Measurements from ENCODE around the gene ADD3.

The ADD3 gene

DNA sequence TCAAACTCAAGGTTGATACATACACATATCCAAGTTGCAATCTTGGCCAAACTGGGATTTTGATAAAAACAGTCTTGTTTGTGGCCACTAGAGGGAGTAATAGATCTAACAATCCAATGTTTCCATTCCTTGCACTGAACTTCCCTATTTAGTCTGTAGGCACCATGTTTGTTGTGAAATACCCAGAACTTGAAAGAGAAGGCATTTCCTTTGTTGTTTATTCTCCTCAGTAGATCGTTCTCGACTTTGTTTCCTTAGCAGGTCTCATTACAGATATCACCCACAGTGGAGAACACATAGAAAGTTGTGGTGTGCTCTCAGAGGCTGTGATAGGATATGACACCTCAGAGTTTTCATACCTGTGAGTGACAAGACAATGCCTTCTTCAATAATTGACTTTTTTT is 129.4 kb downstream of the ADD3 start:
- H3K27me3 ChIP-seq (ENCODE audit: insufficient read depth, poor library complexity, severe bottlenecking), result no peaks in the 10 kb centered on the region
- DNase-seq (ENCODE audit: low spot score) (no peak), ATAC-seq (ENCODE audit: low read depth) (peak; percentile 72)
- no peak overlapping the region for H3K27ac ChIP-seq (ENCODE audit: poor library complexity, severe bottlenecking)
- H3K36me3 ChIP-seq (ENCODE audit: low read depth), result no peaks in the 10 kb centered on the region
- H3K9me3 ChIP-seq (ENCODE audit: severe bottlenecking), result no peaks in the 10 kb centered on the region
- TF ChIP-seq, protein P1, sequence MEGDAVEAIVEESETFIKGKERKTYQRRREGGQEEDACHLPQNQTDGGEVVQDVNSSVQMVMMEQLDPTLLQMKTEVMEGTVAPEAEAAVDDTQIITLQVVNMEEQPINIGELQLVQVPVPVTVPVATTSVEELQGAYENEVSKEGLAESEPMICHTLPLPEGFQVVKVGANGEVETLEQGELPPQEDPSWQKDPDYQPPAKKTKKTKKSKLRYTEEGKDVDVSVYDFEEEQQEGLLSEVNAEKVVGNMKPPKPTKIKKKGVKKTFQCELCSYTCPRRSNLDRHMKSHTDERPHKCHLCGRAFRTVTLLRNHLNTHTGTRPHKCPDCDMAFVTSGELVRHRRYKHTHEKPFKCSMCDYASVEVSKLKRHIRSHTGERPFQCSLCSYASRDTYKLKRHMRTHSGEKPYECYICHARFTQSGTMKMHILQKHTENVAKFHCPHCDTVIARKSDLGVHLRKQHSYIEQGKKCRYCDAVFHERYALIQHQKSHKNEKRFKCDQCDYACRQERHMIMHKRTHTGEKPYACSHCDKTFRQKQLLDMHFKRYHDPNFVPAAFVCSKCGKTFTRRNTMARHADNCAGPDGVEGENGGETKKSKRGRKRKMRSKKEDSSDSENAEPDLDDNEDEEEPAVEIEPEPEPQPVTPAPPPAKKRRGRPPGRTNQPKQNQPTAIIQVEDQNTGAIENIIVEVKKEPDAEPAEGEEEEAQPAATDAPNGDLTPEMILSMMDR (IDR thresholded peaks at IDR 0.05; ENCODE audit: poor library complexity, severe bottlenecking), result peak; percentile 82
- no peak overlapping the region for H3K4me3 ChIP-seq (ENCODE audit: severe bottlenecking)
- peaks cover 6% of the 10 kb centered on the region for H3K4me1 ChIP-seq (ENCODE audit: insufficient read depth, poor library complexity, severe bottlenecking)

DNA sequence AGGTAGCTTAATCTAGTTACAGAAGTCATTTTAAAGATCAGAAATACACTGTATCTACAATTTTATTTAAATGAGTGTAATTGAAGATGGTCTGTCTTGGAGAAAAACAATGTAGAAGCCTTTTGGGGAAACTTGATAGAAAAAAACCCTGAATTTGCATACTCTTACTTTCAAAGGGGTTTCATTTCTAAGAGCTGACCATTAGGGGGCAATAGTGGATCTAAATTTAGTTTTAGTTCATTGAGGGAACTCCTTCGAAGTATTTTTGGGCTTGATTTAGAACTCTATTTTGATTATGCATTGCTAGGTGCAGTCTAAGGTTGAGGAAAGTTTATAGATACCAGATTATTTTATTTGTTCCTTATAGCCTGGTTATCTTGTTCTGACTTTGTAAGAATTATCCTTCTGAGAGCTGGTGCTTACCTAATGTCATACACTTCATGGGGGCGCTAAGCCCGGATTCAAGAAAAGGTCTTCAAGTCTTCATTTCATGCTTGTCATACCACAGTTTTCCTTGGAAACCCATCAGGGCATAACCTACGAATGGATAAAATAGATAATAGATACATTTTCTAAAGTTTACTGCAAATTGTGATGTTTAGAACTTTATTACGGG is 130.5 kb downstream of the ADD3 start:
- TF ChIP-seq, protein P1 (IDR thresholded peaks at IDR 0.05; ENCODE audit: poor library complexity, severe bottlenecking), result peak; percentile 79
- DNase-seq (ENCODE audit: low spot score), result no peak
- ATAC-seq (ENCODE audit: low read depth), result peak; percentile 54; the same call in 2 of the 3 replicates

DNA sequence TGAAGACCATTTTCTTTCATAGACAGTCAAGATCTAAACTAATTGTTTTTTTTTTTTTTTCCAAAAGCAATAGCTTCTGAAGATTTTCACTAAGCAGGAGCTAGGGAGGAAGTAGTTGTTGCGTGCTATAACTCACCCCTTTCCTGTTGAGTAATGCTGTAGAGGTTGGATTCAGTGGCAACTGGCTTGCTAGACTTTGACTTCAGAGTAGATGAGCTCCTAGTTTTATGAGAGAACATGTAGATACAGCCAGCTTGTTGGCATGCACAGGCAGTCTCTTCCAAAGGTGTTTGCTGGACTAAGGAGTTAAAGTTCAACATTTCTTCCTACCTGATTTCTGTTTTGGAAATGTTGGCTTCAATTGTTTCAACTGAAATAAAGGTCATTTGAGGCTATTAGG is 133.4 kb downstream of the ADD3 start:
- H3K9me3 ChIP-seq (ENCODE audit: severe bottlenecking), result no peaks in the 10 kb centered on the region
- no peak for DNase-seq (ENCODE audit: low spot score)
- no peak overlapping the region for H3K4me3 ChIP-seq (ENCODE audit: severe bottlenecking)
- no peaks in the 10 kb centered on the region for H3K36me3 ChIP-seq (ENCODE audit: low read depth)
- H3K27ac ChIP-seq (ENCODE audit: poor library complexity, severe bottlenecking), result no peak overlapping the region
- peak; percentile 56 for ATAC-seq (ENCODE audit: low read depth)
- TF ChIP-seq, protein P1 (IDR thresholded peaks at IDR 0.05; ENCODE audit: poor library complexity, severe bottlenecking), result no peak
- H3K4me1 ChIP-seq (ENCODE audit: insufficient read depth, poor library complexity, severe bottlenecking), result peaks cover 6% of the 10 kb centered on the region
- no peaks in the 10 kb centered on the region for H3K27me3 ChIP-seq (ENCODE audit: insufficient read depth, poor library complexity, severe bottlenecking)

More for the DNA sequence above, 130.5 kb downstream of the ADD3 start:
- Histone ChIP-seq H3K9me3 (ENCODE audit: severe bottlenecking) (no peaks in the 10 kb centered on the region), H3K4me3 (ENCODE audit: severe bottlenecking) (no peak overlapping the region), H3K27me3 (ENCODE audit: insufficient read depth, poor library complexity, severe bottlenecking) (no peaks in the 10 kb centered on the region), H3K36me3 (ENCODE audit: low read depth) (no peaks in the 10 kb centered on the region), H3K4me1 (ENCODE audit: insufficient read depth, poor library complexity, severe bottlenecking) (peaks cover 6% of the 10 kb centered on the region), H3K27ac (ENCODE audit: poor library complexity, severe bottlenecking) (no peak overlapping the region)

DNA sequence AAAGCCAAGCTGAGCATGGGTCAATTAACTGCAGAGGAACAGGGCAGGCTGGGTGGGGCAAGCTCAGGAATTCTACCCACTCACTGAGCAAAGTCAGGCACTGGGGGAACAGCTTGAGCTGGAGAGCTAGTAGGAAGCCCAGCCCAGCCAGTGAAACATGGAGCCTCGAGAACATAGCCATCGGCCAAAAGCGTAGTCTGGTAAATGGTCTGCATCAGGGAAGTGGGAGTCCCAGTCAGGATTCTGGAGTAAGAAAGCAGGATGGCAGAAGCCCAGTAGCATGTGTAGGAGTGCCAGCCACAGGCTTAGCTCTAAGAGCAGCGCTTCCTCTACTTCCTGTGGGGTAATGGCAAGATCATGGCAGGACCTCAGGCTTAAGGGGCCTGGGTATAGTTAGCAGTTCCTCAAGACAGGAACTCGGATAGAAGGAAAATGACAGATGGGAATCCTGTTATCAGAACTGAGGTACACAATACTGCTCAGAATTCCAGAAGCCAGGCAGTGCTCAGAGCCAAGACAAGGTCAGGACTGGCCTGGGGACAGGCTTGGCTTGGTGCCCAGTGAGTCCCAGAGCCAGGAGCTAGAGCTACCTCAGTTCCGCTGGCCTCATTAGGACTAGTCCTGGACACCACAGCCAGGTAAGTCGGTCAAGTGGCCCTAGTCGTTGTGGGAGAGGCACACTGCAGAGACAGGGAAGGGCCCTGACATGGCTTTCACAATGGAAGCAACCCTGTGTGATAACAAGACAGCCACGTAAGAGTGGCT is 134.3 kb downstream of the ADD3 start:
- ATAC-seq (ENCODE audit: low read depth) (no peak), DNase-seq (ENCODE audit: low spot score) (no peak)
- H3K27ac ChIP-seq (ENCODE audit: poor library complexity, severe bottlenecking), result no peak overlapping the region
- peaks cover 6% of the 10 kb centered on the region for H3K4me1 ChIP-seq (ENCODE audit: insufficient read depth, poor library complexity, severe bottlenecking)
- no peaks in the 10 kb centered on the region for H3K36me3 ChIP-seq (ENCODE audit: low read depth)
- no peaks in the 10 kb centered on the region for H3K27me3 ChIP-seq (ENCODE audit: insufficient read depth, poor library complexity, severe bottlenecking)
- TF ChIP-seq, protein P1 (IDR thresholded peaks at IDR 0.05; ENCODE audit: poor library complexity, severe bottlenecking), result no peak
- no peak overlapping the region for H3K4me3 ChIP-seq (ENCODE audit: severe bottlenecking)
- H3K9me3 ChIP-seq (ENCODE audit: severe bottlenecking), result no peaks in the 10 kb centered on the region

DNA sequence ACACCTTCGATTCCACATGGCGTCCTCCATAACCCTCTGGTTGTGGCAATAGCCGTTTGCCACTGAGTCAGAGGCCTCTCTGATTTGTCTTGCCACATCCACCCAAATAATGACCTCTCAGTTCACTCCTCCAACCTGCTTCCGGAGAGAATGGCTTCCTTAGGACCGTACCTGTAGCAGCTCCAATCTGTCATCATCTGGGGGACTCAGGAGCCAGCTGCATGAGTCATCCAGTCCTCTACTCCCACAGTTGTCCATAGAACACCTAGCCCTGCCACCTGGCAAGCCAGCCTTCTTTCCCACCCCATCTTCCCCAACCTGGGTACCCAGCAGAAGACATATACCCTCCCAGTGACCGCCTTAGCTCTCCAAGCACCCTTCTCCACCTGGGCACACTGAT is 135.2 kb downstream of the ADD3 start:
- TF ChIP-seq, protein P1 (IDR thresholded peaks at IDR 0.05; ENCODE audit: poor library complexity, severe bottlenecking), result no peak
- no peaks in the 10 kb centered on the region for H3K27me3 ChIP-seq (ENCODE audit: insufficient read depth, poor library complexity, severe bottlenecking)
- no peak for ATAC-seq (ENCODE audit: low read depth)

More for the DNA sequence above, 135.2 kb downstream of the ADD3 start:
- DNase-seq (ENCODE audit: low spot score), result no peak
- Histone ChIP-seq H3K9me3 (ENCODE audit: severe bottlenecking) (no peaks in the 10 kb centered on the region), H3K27ac (ENCODE audit: poor library complexity, severe bottlenecking) (no peak overlapping the region), H3K4me3 (ENCODE audit: severe bottlenecking) (no peak overlapping the region), H3K36me3 (ENCODE audit: low read depth) (no peaks in the 10 kb centered on the region), H3K4me1 (ENCODE audit: insufficient read depth, poor library complexity, severe bottlenecking) (peaks cover 6% of the 10 kb centered on the region)

Measured in RWPE2 (cell line).